GM19043 (cell line): ENCODE results near the gene GRK7.
"Not testable (repeated sequence)": the region's sequence is repeated elsewhere in the genome, so short reads cannot be mapped to it uniquely, and the experiment has no call there.

Experiments
- ATAC-seq: cut with Tn5 transposase; IDR thresholded peaks from one replicate; pipeline ENCODE4 v1.9.1; 2021; ENCODE audit warnings: low read depth; ENCODE audit not compliant: unreplicated experiment

Gene GRK7

DNA sequence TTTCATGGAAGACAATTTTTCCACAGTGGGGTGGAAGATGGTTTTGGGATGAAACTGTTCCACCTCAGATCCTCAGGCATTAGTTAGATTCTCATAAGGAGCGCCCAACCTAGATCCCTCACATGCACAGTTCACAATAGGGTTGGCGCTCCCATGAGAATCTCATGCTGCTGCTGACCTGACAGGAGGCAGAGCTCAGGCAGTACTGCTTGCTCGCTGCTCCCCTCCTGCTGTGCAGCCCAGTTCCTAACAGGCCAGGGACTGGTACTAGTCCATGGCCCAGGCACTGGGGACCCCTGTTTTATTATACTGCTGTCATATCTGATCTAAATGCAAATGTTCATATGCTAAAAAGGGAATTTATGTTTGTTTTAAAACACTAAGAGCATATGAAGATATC is 9.8 kb upstream of the GRK7 start:
- no peak for ATAC-seq

DNA sequence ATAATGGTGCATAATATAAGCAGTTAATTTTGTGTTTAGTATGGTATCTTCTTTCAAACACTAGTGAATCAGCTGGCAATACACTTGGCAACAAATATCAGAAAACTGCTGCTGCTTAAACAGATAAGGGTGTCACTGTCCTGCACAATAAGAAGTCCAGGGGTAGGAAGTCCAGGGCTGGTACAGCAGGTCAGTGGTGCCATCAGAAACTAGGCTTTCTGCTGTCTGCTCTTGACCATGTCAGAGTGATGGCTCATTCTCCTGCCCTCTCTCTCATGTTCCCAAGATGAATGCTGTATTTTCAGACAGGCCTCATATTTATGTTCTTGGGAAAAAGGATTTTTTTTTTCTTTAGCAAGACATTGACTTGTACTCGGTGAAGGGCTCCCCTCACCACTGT is 9.2 kb upstream of the GRK7 start:
- no peak for ATAC-seq

DNA sequence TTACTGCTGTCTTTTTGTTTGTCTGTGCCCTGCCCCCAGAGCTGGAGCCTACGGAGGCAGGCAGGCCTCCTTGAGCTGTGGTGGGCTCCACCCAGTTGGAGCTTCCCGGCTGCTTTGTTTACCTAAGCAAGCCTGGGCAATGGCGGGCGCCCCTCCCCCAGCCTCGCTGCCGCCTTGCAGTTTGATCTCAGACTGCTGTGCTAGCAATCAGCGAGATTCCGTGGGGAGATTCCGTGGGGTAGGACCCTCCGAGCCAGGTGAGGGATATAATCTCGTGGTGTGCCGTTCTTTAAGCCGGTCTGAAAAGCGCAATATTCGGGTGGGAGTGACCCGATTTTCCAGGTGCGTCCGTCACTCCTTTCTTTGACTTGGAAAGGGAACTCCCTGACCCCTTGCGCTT is 656 bp upstream of the GRK7 start:
- ATAC-seq, result not testable (repeated sequence)

DNA sequence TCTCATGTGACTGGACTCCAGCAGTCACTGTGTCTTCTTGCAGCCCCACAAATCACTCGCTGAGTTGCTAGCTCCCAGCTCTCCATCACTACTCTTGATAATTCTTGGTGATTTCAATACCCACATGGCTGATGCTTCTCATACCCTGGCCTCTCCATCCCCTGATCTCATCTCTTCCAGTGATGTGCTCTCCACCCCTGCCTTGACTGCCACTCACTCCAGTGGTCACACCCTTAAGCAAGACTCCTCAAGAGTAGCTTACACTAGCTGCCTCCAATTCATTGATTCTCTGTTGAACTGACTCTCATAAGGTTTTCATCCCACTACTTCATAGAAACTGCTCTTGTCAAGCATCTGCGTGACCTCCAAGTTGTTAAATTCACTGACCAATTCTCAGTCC is 837 bp downstream of the GRK7 start:
- ATAC-seq, result no peak

GRCh38 chr3:141764465-141764864 is 1.3 kb downstream of the GRK7 start:
- ATAC-seq, result no peak

DNA sequence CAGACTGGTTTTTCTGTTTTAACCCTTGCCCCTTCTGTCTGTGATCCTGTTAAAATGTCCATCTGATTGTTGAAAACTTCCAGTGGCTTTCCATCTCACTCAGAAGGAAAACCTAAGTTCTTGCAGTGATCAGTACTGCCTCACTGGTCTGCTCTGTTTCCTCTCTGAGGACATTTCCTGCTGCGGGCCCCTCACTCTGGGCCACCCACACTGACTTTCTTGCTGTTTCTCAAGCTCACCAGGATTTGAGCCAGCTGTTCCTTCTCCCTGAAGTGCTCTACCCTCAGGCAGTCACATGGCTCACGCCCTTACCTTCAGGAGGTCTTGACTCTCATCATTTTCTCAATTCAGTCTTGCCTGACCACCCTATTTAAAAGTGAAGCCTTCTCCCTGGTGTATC is 1.8 kb downstream of the GRK7 start:
- ATAC-seq, result no peak

GRCh38 chr3:141767066-141767465 is 3.9 kb downstream of the GRK7 start:
- ATAC-seq, result no peak

DNA sequence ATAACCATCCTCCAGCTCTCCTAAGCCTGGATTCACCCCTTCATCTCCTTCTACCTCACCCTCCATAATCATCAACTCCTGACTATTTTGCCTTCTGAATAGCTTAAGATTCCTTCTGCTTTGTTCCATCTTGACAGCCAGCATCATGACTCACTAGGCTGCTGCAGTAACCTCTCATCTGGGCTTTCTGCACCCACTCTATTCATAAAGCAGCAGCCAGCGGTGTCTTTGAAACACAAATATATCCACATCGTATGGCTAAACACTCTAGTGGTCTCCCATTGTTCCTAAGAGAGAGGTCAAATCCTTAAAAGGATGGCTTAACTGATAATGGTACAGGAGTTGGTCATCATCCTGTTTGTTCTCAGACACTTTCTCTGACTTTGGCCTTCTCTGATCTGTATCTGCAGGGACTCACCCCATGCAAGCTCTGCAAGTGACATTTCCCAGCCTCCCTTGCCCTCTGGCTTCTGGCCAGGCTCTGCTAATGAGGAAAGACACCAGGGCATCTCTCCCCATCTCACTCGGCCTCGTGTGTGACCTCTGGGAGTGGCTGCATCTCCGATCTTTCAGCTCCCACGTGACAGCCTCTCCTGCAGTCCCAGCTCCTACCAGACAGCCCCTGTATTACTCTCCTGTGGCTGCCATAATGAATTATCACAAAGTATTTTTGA is 6.2 kb downstream of the GRK7 start:
- no peak for ATAC-seq

- no peak for ATAC-seq
Measured at GRCh38 chr3:141773676-141774075, 10.5 kb downstream of the GRK7 start.

DNA sequence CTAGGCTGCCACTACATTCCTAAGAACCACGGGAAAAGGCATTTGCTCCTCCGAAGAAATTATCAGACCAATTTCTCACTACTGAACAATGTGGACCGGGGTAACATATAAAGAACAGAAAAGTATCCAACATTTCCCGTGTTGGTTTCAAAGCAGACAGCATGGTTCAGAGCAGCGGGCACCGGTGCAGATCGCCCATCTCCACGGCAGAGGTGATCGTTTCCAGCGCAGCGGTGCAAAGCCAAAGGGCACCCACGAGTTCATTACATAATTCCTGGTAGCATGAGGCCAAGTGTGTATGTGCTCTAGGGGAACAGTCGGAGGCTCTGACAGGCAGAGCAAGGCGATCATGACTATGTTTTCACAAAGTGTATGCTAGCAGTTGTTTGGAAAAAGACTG is 13.2 kb downstream of the GRK7 start:
- no peak for ATAC-seq

- ATAC-seq, result no peak
Measured at GRCh38 chr3:141776885-141777284, 13.7 kb downstream of the GRK7 start.

DNA sequence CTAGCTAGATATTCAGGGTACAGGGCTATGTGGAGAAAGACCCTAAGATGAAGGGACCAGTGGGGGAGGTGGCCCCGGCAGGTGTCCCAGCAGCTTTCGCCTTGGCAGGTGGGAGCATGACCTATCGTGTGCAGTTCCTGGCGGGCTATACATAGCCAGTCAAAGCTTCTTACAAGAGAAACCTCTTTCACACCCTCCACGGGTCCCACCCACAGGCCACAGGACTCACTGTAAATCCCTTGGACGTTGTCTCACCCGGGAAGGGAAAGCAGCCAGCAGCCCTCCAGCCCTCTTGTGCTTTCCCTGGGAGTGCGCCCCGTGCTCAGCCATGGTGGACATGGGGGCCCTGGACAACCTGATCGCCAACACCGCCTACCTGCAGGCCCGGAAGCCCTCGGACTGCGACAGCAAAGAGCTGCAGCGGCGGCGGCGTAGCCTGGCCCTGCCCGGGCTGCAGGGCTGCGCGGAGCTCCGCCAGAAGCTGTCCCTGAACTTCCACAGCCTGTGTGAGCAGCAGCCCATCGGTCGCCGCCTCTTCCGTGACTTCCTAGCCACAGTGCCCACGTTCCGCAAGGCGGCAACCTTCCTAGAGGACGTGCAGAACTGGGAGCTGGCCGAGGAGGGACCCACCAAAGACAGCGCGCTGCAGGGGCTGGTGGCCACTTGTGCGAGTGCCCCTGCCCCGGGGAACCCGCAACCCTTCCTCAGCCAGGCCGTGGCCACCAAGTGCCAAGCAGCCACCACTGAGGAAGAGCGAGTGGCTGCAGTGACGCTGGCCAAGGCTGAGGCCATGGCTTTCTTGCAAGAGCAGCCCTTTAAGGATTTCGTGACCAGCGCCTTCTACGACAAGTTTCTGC is 15.0 kb downstream of the GRK7 start:
- no peak for ATAC-seq

DNA sequence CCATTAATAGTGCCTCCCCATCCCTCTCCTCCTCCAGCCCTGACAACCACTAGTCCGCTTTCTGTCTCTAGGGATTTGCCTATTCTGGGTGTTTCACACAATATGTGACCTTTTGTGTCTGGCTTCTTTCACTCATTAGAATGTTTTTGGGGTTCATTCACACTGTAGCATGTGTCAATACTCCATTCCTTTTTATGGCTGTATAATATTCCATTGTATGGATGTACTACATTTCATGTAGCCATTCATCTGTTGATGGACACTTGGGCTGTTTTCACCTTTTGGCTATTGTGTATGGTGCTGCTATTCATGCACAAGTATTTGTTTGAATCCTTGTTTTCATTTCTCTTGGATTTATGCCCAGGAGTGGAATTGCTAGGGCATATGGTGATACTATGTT is 16.5 kb downstream of the GRK7 start:
- ATAC-seq, result no peak

DNA sequence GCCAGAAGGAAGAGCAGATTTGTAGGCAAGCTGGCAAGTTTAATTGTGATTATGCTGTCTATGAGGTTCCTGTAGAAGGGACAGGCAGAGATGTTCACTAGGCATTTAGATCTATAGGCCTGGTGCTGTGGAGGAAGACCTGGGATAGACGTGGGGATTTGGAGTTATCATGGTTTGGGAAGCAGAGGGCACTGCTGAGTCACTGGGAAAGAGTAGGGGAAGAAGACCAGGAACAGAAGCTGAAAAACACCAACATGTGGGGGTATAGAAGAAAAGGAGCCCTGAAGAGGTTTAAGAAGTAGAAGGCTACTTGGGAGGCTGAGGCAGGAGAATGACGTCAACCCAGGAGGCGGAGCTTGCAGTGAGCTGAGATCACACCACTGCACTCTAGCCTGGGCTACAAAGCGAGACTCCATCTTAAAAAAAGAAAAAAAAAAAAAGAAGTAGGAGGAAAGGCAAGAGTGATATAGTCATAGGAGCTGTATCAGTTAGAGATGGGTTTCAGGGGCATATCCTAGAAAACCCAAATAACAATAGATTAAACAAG is 19.3 kb downstream of the GRK7 start:
- ATAC-seq, result no peak

GRCh38 chr3:141783632-141784031 is 20.4 kb downstream of the GRK7 start:
- no peak for ATAC-seq

DNA sequence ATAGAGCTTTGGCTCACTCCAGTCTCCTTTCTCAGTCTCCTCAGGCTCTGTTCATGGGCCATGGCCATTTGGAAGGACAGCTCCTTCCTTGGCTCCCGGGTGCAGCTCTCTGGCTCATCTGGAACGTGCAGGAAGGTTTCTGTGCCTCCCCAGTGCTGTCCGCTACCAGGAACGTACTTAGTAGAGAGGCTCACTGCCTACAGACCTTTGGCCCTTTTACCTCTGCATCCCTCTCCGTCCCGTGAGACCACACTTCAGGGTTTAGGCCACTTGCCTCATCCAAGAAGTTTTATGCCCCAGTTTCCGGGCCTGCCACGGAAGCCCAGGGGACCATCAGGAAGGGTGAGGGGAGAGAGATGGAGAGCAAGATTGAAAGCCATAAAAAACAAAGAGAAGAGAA is 20.9 kb downstream of the GRK7 start:
- ATAC-seq, result no peak

GRCh38 chr3:141784531-141784930 is 21.3 kb downstream of the GRK7 start:
- ATAC-seq, result no peak

DNA sequence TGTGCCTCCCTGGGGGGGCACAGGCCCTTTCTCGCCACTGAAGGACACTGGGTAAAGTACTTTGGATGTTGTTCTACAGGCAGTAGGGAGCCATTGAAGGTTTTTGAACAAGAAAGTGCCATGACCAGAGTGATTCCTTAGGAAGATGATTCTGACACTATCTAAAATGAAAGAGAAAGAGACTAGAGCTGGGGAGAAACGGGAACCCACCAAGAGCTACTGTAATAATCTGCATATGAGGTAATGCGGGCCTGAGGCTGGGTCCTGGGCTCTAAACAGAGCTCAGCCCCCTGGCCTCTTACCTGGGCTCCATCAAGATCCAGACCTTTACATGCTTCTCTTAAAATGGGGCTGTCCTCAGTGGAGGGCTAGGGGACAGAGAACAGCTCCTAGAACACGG is 24.9 kb downstream of the GRK7 start:
- ATAC-seq, result no peak

DNA sequence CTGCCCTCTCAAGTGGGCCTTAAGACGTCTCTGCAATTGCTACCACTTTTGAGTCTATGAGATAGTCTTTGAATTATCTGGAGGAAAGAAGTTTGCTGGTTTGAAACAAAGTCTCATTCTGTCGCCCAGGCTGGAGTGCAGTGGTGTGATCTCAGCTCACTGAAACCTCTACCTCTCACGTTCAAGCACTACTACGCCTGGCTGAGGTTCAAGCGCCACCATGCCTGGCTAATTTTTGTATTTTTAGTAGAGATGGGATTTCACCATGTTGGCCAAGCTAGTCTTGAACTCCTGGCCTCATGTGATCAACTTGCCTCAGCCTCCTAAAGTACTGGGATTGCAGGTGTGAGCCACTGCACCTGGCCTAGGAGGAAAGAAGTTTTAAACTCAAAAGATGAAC is 25.5 kb downstream of the GRK7 start:
- ATAC-seq, result not testable (repeated sequence)

- ATAC-seq, result no peak
Measured at GRCh38 chr3:141789281-141789680, 26.1 kb downstream of the GRK7 start.

GRCh38 chr3:141790171-141790570 is 27.0 kb downstream of the GRK7 start:
- no peak for ATAC-seq

DNA sequence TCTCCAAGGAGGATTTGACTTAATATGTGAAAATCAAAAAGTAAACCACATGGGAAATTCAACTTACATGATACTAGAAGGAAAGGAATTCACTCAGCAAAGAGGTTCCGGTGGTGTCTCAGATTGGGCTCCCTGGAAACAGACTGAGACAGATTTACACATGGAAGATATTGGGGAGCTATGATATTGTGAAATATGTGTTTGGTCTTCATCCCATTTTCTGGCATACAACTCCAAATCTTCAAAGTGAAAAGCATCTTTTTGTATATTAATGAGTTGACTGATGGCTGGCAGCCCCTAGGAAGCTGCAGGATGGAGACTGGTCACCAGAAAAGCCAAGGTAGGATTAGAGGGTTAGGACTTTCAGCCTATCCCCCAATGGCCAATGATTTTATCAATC is 29.3 kb downstream of the GRK7 start:
- no peak for ATAC-seq
